K562 (cell line): Measurements from ENCODE around the gene ERI2. TPM values are rescaled to one million over a fixed set of nuclear protein-coding genes. Genes with fewer than 3 reads are reported as not detected.

ENCODE experiments used
- ARHGAP35 ChIP-seq: fragments of 450-650 bp; IDR thresholded peaks from 2 replicates; pipeline ENCODE4 v1.6.1; 2018; ENCODE audit not compliant: partially characterized antibody
- CBX8 ChIP-seq: fragments of 200-600 bp; sonication (generic); IDR thresholded peaks from 2 replicates; pipeline ENCODE4 v1.6.1; 2012; ENCODE audit warnings: borderline replicate concordance, mixed run types, low read depth, mild to moderate bottlenecking, moderate library complexity, mixed read lengths, low read length, control low read depth, inconsistent platforms; ENCODE audit not compliant: poor library complexity, severe bottlenecking; ENCODE audit errors: extremely low read depth
- E2F3 ChIP-seq: fragments of 250-450 bp; sonication (Bioruptor Pico); IDR thresholded peaks from 2 replicates; pipeline ENCODE4 v1.4.0; 2020; ENCODE audit warnings: mild to moderate bottlenecking
- GATA2 ChIP-seq: sonication (generic); formaldehyde crosslinking; IDR thresholded peaks from 2 replicates; pipeline ENCODE4 v1.4.0; 2020; ENCODE audit warnings: mild to moderate bottlenecking, missing genetic modification reagents
- HNRNPH1 ChIP-seq: fragments of 200-400 bp; formaldehyde crosslinking; optimal IDR thresholded peaks from 2 replicates; pipeline ENCODE3; 2017; ENCODE audit warnings: low read depth, mild to moderate bottlenecking, low read length, moderate library complexity
- MIER1 ChIP-seq: fragments of 450-650 bp; IDR thresholded peaks from 2 replicates; pipeline ENCODE4 v1.6.1; 2016; ENCODE audit warnings: antibody characterized with exemption, mild to moderate bottlenecking, low read depth
- NCOA1 ChIP-seq: fragments of 450-650 bp; IDR thresholded peaks from 2 replicates; pipeline ENCODE4 v1.6.1; 2016; ENCODE audit warnings: low read depth
- PRMT5 ChIP-seq: sonication (generic); formaldehyde crosslinking; IDR thresholded peaks from 2 replicates; pipeline ENCODE4 v1.5.0; 2020; ENCODE audit warnings: missing genetic modification reagents
- SNRNP70 ChIP-seq: fragments of 200-400 bp; formaldehyde crosslinking; optimal IDR thresholded peaks from 2 replicates; pipeline ENCODE3; 2017; ENCODE audit warnings: low read depth, low read length
- STAT5B ChIP-seq: fragments of 250-450 bp; sonication (Bioruptor Pico); IDR thresholded peaks from 2 replicates; pipeline ENCODE4 v1.8.0; 2021; ENCODE audit warnings: mild to moderate bottlenecking, inconsistent platforms
- ZKSCAN3 ChIP-seq: fragments of 250-450 bp; sonication (Bioruptor Pico); IDR thresholded peaks from 2 replicates; pipeline ENCODE4 v1.4.0; 2020
- ZNF197 ChIP-seq: fragments of 200-800 bp; sonication (Bioruptor generic); IDR thresholded peaks from 2 replicates; pipeline ENCODE4 v1.6.1; 2016; ENCODE audit warnings: low read depth, missing genetic modification characterization, missing compliant biosample characterization
- polyA plus RNA-seq, 8 experiments: library from polyadenylated mRNA; depleted of rRNA in 4 of 8; stranded (reverse) in 5 of 8; unstranded in 3 of 8; fragments of >200 nt; fragmentation: Nextera tagmentation in 2 of 8; fragmentation: Illumina TruSeq in 1 of 8; extraction: Ambion mirVana in 2 of 8; extraction: Trizol in 1 of 8; gene quantifications; 2 replicates each; pipeline versions ENCODE4 v1.2.1 to v1.2.3, GENCODE V29; 2011 to 2014; ENCODE audit warnings: inconsistent platforms in 1 of 8, missing spikeins in 1 of 8
- total RNA-seq, 7 experiments: library from RNA; depleted of rRNA in 6 of 7; stranded (reverse); fragments of >200 nt in 6 of 7; fragmentation: Illumina TruSeq in 2 of 7; extraction: Trizol in 2 of 7; gene quantifications; 2 replicates each; pipeline versions ENCODE4 v1.2.1 to v1.2.3, GENCODE V29; 2011 to 2021; ENCODE audit warnings: low replicate concordance in 1 of 7
- TF ChIP-seq, protein P1 (sequence below), 2 experiments: fragments of 450-650 bp; formaldehyde crosslinking in 1 of 2; IDR thresholded peaks; 2 replicates each; pipeline versions ENCODE4 v1.4.0 to v1.6.1; 2014 to 2020; ENCODE audit warnings: mild to moderate bottlenecking in 2 of 2, borderline replicate concordance in 1 of 2, low read depth in 1 of 2
- TF ChIP-seq, protein P2 (sequence below): sonication (generic); formaldehyde crosslinking; IDR thresholded peaks from 2 replicates; pipeline ENCODE4 v1.8.0; 2022; ENCODE audit warnings: missing genetic modification reagents, mild to moderate bottlenecking, borderline replicate concordance
- TF ChIP-seq, protein P3 (sequence below): fragments of 250-450 bp; sonication (Bioruptor Pico); IDR thresholded peaks from 2 replicates; pipeline ENCODE4 v1.8.0; 2022; ENCODE audit warnings: moderate library complexity, mild to moderate bottlenecking, inconsistent platforms
- TF ChIP-seq, protein P4 (sequence below): fragments of 450-650 bp; conservative IDR thresholded peaks from 2 replicates; pipeline ENCODE4 v1.6.1; 2016; ENCODE audit warnings: missing genetic modification characterization, low read depth, mild to moderate bottlenecking, missing compliant biosample characterization, moderate library complexity

Gene ERI2
- total and polyA plus RNA-seq, 9 of the 15 experiments (the other 6 are each of a cell fraction or from before 2014, with no cell fraction given): 23.3 to 57.0 (median 48.1) TPM

DNA sequence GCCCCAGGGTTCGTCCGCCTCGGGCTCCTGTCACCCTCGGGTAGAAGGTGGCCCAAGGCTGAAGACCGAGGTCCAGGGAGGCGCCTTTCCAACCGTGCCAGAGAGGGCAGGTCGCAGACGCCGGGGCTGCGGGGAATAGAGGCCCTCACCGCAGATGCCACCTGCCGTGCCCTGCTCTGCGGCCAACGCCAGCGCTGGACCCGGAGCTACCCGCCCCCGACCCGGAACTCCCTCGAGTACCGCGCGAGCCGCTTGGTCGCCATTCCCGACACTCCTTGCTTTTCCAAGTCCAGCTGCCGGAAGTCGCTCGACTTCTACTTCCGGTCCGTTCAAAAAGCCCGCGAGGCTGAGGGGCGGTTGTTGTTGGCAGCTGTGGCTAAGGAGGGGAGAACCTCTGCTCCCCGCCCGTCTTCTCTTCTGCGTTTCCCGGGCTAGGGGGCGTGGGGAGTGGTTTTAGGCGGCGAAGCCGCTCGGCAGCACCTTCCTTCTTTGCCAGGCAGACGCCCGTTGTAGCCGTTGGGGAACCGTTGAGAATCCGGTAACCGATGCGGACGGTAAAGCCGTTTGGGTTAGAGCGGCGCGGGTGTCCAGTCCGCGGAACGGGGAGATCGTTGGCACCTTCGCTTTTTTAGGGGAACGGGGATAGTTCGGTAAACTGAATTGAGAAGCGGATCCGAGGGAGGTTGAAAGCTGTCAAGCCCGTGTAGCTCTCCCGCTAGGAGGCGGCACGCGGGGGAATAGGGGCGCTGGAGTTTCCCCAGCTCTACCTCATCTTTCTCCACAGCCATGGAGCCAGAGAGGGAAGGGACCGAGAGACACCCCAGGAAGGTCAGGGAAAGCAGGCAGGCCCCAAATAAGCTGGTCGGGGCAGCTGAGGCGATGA is at the start of gene ERI2, which contains the start of gene REXO5 (continued):
- TF ChIP-seq, protein P1, sequence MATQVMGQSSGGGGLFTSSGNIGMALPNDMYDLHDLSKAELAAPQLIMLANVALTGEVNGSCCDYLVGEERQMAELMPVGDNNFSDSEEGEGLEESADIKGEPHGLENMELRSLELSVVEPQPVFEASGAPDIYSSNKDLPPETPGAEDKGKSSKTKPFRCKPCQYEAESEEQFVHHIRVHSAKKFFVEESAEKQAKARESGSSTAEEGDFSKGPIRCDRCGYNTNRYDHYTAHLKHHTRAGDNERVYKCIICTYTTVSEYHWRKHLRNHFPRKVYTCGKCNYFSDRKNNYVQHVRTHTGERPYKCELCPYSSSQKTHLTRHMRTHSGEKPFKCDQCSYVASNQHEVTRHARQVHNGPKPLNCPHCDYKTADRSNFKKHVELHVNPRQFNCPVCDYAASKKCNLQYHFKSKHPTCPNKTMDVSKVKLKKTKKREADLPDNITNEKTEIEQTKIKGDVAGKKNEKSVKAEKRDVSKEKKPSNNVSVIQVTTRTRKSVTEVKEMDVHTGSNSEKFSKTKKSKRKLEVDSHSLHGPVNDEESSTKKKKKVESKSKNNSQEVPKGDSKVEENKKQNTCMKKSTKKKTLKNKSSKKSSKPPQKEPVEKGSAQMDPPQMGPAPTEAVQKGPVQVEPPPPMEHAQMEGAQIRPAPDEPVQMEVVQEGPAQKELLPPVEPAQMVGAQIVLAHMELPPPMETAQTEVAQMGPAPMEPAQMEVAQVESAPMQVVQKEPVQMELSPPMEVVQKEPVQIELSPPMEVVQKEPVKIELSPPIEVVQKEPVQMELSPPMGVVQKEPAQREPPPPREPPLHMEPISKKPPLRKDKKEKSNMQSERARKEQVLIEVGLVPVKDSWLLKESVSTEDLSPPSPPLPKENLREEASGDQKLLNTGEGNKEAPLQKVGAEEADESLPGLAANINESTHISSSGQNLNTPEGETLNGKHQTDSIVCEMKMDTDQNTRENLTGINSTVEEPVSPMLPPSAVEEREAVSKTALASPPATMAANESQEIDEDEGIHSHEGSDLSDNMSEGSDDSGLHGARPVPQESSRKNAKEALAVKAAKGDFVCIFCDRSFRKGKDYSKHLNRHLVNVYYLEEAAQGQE (IDR thresholded peaks at IDR 0.05; ENCODE audit: borderline replicate concordance): no peak; the same call in 1 of the 2 replicates
- TF ChIP-seq, protein P1 (CRISPR knock-in tag; IDR thresholded peaks at IDR 0.05; ENCODE audit: low read depth): no peak; the same call in 1 of the 2 replicates
- no peak for TF ChIP-seq GATA2 (CRISPR knock-in tag)
- TF ChIP-seq, protein P2, sequence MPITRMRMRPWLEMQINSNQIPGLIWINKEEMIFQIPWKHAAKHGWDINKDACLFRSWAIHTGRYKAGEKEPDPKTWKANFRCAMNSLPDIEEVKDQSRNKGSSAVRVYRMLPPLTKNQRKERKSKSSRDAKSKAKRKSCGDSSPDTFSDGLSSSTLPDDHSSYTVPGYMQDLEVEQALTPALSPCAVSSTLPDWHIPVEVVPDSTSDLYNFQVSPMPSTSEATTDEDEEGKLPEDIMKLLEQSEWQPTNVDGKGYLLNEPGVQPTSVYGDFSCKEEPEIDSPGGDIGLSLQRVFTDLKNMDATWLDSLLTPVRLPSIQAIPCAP (CRISPR knock-in tag): no peak
- TF ChIP-seq, protein P3, sequence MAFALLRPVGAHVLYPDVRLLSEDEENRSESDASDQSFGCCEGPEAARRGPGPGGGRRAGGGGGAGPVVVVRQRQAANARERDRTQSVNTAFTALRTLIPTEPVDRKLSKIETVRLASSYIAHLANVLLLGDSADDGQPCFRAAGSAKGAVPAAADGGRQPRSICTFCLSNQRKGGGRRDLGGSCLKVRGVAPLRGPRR (CRISPR knock-in tag): no peak
- no peak for TF ChIP-seq HNRNPH1
- peak; percentile 51 for TF ChIP-seq MIER1
- no peak for TF ChIP-seq SNRNP70
- TF ChIP-seq STAT5B (CRISPR knock-in tag): no peak
- 0 out of 2 replicates have a peak, but pooled peaks have one; percentile 25 for TF ChIP-seq E2F3
- peak; percentile 10; the same call in 1 of the 2 replicates for TF ChIP-seq PRMT5 (CRISPR knock-in tag)
- peak; percentile 72; the same call in 1 of the 2 replicates for TF ChIP-seq NCOA1
- TF ChIP-seq ZKSCAN3 (CRISPR knock-in tag): no peak
- TF ChIP-seq ARHGAP35: no peak
- no peak for TF ChIP-seq ZNF197 (CRISPR knock-in tag)
- TF ChIP-seq, protein P4, sequence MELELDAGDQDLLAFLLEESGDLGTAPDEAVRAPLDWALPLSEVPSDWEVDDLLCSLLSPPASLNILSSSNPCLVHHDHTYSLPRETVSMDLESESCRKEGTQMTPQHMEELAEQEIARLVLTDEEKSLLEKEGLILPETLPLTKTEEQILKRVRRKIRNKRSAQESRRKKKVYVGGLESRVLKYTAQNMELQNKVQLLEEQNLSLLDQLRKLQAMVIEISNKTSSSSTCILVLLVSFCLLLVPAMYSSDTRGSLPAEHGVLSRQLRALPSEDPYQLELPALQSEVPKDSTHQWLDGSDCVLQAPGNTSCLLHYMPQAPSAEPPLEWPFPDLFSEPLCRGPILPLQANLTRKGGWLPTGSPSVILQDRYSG (tag): 0 out of 2 replicates have a peak, but pooled peaks have one; percentile 15
- no peak for TF ChIP-seq CBX8
